Subcutaneous abdominal adipose tissue (tissue), 5 donors: ENCODE data around the gene LRRC8D.

Experiments
- H3K27ac ChIP-seq: one replicate; pipeline ENCODE4 v1.7.0; 2013; ENCODE audit warnings: low read depth, mild to moderate bottlenecking, inconsistent platforms, low read length, moderate library complexity
- H3K27me3 ChIP-seq, 5 donors: one replicate each; pipeline ENCODE4 v1.7.0; 2013; ENCODE audit warnings: low read length in 5 of 5, inconsistent platforms in 1 of 5; ENCODE audit not compliant: control insufficient read depth in 5 of 5, insufficient read depth in 4 of 5
- H3K36me3 ChIP-seq, 5 donors: one replicate each; pipeline ENCODE4 v1.7.0; 2013; ENCODE audit warnings: low read length in 5 of 5; ENCODE audit not compliant: control insufficient read depth in 5 of 5, insufficient read depth in 5 of 5
- H3K4me1 ChIP-seq, 5 donors: one replicate each; pipeline ENCODE4 v1.7.0; 2013; ENCODE audit warnings: low read length in 5 of 5, mild to moderate bottlenecking in 3 of 5, moderate library complexity in 1 of 5; ENCODE audit not compliant: control insufficient read depth in 5 of 5, insufficient read depth in 5 of 5
- H3K4me3 ChIP-seq, 5 donors: one replicate each; pipeline ENCODE4 v1.7.0; 2013; ENCODE audit warnings: low read length in 5 of 5, low read depth in 1 of 5
- H3K9ac ChIP-seq, 5 donors: one replicate each; pipeline ENCODE4 v1.7.0; 2013; ENCODE audit warnings: low read length in 5 of 5, mild to moderate bottlenecking in 4 of 5, moderate library complexity in 3 of 5
- H3K9me3 ChIP-seq, 5 donors: one replicate each; pipeline ENCODE4 v1.7.0; 2013; ENCODE audit warnings: low read length in 5 of 5; ENCODE audit not compliant: control insufficient read depth in 5 of 5
- donor health status: healthy.
- donor health status: healthy.
- donor health status: healthy.
- donor health status: healthy.
- donor health status: healthy.

LRRC8D gene

DNA sequence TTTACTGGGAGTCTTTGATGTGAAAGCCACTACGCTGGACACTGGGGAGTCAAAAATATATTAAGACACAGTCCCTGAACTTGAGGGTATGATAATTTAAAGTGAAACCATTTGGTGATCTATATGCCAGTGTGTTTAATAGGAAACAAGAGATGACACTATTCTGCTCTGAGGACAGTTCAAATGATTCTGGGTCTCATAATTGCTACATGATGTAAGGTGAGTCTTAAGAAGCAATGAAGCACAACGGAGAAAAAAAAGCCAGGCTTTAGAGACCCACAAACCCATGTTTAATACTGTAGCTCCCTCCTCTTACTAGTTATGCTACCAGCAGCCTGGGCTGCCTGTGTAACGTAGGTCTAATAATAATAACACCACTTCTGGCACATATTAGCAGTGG, 14.2 kb upstream of the LRRC8D start:
- Histone ChIP-seq H3K9me3 (no peaks in the 10 kb centered on the region), H3K9ac (no peak overlapping the region), H3K36me3 (no peaks in the 10 kb centered on the region), H3K4me3 (no peak overlapping the region), H3K27me3 (no peaks in the 10 kb centered on the region), H3K27ac (no peak overlapping the region), H3K4me1 (no peaks in the 10 kb centered on the region)

DNA sequence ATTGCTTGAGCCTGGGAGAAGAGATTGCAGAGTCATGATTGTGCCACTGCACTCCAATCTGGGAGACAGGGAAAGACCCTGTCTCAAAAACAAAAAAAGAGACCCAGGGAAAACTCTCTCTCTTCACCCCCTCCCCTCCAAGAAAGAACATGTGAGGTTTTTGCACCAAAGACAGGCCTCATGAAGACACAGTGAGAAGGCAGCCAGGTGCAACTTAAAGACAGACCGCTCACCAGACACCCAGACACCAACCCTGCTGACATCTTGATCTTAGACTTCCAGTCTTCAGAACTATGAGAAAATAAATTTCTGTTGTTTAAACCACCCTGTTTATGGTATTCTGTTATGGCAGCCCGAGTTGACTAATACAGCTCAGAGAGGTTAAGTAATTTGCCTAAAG, 13.3 kb upstream of the LRRC8D start:
- Histone ChIP-seq H3K9me3 (no peaks in the 10 kb centered on the region), H3K36me3 (no peaks in the 10 kb centered on the region), H3K27ac (no peak overlapping the region), H3K4me1 (no peaks in the 10 kb centered on the region), H3K27me3 (no peaks in the 10 kb centered on the region), H3K9ac (no peak overlapping the region), H3K4me3 (no peak overlapping the region)

DNA sequence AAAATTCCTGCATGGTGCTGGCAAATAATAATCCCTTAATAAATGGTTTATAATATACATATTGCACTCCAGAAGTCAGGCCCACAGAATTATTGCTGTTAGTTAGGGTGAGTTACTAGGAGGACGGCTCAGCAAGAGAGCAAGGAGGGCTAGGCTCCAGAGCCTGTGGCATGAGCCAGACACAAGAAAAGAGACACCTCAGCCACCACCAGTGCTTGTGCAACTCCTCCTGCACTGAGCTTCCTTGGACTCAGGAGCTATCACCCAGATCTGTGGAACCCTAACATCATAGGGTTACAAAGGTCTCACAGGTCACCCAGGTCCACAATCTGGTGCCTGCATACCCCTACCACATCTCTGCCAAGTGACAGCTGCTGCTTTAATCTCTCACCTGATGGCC, 12.8 kb upstream of the LRRC8D start:
- Histone ChIP-seq H3K4me1 (no peaks in the 10 kb centered on the region), H3K9ac (no peak overlapping the region), H3K27me3 (no peaks in the 10 kb centered on the region), H3K27ac (no peak overlapping the region), H3K9me3 (no peaks in the 10 kb centered on the region), H3K4me3 (no peak overlapping the region), H3K36me3 (no peaks in the 10 kb centered on the region)

DNA sequence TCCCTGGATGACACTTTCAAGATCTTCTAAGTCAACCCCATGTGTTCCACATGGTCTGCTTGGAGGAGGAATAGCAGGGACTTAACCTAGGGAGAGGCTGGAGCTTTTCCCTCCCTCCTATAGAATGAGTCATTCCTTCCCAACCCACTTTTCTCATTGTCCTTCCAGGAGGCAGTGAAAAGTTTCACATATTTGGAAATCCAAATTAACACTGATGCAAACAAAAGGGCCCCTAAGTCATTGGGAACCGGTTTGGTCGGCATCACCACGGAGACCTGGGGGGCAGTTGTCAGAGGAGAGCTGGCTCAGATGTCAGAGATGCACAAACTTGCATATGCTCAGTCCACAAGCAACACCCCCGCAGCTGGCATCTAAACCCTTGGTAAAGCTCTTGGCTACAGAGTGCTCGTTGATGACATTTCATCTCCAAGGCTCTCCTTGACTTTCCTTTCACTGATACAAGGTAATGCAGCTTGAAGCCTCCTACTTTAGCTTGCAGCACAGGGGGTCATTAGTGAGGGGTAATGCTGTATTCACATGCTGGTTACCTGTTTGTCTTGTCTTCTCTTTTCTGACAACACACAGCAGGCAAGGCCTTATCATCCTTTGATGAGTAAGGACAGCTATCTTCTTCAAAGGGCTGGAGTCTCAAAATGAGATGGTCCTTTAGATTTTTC, 12.3 kb upstream of the LRRC8D start:
- H3K36me3 ChIP-seq, result no peaks in the 10 kb centered on the region
- H3K9me3 ChIP-seq, result no peaks in the 10 kb centered on the region
- no peaks in the 10 kb centered on the region for H3K4me1 ChIP-seq
- H3K4me3 ChIP-seq, result no peak overlapping the region
- H3K27ac ChIP-seq, result no peak overlapping the region
- H3K9ac ChIP-seq, result no peak overlapping the region
- no peaks in the 10 kb centered on the region for H3K27me3 ChIP-seq

DNA sequence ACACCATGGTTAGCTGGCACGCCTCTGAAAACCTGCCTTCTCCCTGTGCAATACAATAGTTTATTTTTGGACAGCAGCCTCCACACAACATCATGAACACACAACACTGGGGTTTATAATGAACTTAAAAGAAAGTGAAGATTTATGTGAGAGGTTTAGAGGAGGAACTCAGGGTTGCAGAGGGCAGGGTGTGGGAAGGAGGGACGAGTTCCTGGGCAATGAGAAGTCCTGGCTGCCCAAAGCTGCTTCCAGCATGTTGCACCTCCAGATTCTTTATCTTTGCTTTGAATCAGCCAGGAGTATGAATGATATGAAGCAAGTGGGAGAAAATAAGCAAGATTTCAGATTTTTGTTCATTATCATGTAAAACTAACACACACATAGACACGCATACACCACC, 11.3 kb upstream of the LRRC8D start:
- H3K4me1 ChIP-seq, result no peaks in the 10 kb centered on the region
- H3K9me3 ChIP-seq, result no peaks in the 10 kb centered on the region
- H3K4me3 ChIP-seq, result no peak overlapping the region
- H3K27ac ChIP-seq, result no peak overlapping the region
- no peak overlapping the region for H3K9ac ChIP-seq
- no peaks in the 10 kb centered on the region for H3K27me3 ChIP-seq
- H3K36me3 ChIP-seq, result no peaks in the 10 kb centered on the region

DNA sequence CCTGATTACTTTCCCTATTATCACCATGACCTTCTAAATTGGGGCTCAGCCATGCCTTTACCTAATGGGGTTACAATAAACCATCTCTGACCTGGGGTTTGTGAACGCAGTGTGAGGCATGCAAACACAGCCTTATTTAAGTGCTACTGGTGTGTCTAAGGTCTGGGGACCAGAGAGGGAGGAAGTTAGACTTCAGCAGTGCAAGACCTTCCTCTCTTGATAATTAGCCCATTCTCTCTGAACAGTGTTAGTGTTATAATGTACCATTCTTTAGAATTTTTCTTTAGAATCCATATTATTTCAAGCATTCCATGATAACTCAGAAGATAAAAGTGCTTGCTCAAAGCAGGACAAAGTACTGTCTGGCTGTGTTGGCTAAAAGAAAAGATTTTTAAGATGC, 10.5 kb upstream of the LRRC8D start:
- no peak overlapping the region for H3K9ac ChIP-seq
- H3K27me3 ChIP-seq, result no peaks in the 10 kb centered on the region
- H3K4me1 ChIP-seq, result no peaks in the 10 kb centered on the region

DNA sequence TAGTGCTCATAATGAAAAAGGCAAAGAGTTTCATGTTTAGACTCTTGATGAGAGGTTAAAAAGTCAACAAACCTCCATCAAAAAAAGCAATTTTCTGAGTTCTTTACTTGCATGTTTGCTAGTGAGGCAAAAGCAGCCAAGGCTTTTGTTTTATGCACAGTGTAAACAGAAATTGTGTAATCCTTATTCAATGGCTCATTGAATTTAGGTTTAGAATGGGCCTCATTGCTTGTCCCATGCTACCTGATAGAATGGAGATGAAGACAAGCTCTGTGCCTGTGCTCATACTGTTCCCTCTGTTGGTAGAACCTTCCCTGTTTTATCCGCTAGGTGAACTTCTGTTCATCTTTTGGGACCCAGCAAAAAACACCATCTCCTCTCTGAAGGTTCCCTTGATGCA, 10.0 kb upstream of the LRRC8D start:
- Histone ChIP-seq H3K9me3 (no peaks in the 10 kb centered on the region), H3K27ac (no peak overlapping the region), H3K36me3 (no peaks in the 10 kb centered on the region), H3K9ac (no peak overlapping the region), H3K27me3 (no peaks in the 10 kb centered on the region), H3K4me1 (peaks cover 0 to 2% (median 0%) of the 10 kb centered on the region in 5 donors), H3K4me3 (no peak overlapping the region)

More for the DNA sequence above, 10.5 kb upstream of the LRRC8D start:
- no peak overlapping the region for H3K4me3 ChIP-seq
- no peak overlapping the region for H3K27ac ChIP-seq
- no peaks in the 10 kb centered on the region for H3K36me3 ChIP-seq
- H3K9me3 ChIP-seq, result no peaks in the 10 kb centered on the region

DNA sequence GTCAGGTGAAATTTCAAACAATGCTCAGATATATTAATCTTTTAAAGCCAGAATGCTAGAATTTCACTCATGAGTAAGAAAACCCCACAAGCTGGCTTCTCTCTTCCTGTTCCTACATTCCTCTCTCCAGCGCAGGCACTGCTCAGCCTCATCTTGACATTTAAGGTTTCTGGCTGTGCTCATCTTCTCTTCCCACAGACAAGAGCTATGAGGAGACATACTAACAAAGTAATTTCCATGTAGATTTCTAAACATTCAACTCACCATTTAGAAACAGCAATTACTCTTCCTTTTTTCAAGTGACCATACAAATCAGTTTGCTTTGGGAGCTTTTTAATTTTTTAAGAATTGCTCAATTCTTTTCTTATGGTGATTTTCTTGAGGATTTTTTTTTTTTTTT, 7.8 kb upstream of the LRRC8D start:
- no peak overlapping the region for H3K9ac ChIP-seq
- peaks cover 0 to 4% (median 0%) of the 10 kb centered on the region in 5 donors for H3K4me1 ChIP-seq
- H3K27ac ChIP-seq, result no peak overlapping the region
- no peaks in the 10 kb centered on the region for H3K27me3 ChIP-seq
- H3K9me3 ChIP-seq, result no peaks in the 10 kb centered on the region
- H3K4me3 ChIP-seq, result no peak overlapping the region
- H3K36me3 ChIP-seq, result no peaks in the 10 kb centered on the region

DNA sequence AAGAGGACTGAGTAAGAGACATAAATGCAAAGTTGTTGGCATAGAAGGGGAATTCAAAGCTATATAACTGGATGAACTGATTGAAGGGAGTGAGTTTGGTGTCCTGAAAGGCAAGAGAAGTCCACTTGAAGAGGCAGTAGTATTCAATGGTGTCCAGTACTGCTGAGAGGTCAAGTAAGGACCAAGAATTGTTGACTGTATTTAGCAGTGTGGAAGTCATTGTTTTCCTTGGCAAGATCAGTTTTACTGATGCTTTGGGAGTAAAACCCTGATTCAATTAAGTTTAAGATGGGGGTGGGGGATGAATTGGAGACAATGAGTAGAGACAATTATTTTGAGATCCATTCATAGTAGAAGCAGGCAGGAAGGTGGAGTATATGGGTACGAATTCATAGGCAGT, 5.8 kb upstream of the LRRC8D start:
- Histone ChIP-seq H3K36me3 (no peaks in the 10 kb centered on the region), H3K9me3 (no peaks in the 10 kb centered on the region), H3K4me1 (peaks cover 0 to 9% (median under 1%) of the 10 kb centered on the region in 5 donors), H3K4me3 (no peak overlapping the region), H3K27me3 (no peaks in the 10 kb centered on the region), H3K9ac (no peak overlapping the region), H3K27ac (no peak overlapping the region)

DNA sequence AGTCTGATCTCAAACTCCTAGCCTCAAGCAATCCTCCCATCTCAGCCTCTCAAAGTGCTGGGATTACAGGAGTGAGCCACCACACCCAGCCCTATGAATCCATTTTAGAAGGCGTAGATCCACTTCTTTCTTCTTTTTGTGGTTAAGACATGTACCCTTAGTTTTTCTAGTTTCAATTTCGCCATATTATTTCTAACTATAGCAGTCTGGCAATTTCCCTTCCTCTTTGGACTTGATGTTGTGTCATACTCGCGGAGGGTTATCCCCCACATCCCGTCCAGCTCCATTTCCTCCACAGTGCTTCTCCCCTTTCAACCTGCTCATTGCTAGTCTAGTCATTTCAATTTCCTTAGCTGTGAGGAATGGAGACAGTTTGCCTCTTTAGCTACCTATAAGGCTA, 5.2 kb upstream of the LRRC8D start:
- Histone ChIP-seq H3K9ac (no peak overlapping the region), H3K27ac (no peak overlapping the region), H3K27me3 (no peaks in the 10 kb centered on the region), H3K4me3 (no peak overlapping the region), H3K4me1 (peaks cover 2 to 14% (median 6%) of the 10 kb centered on the region in 5 donors), H3K36me3 (no peaks in the 10 kb centered on the region), H3K9me3 (no peaks in the 10 kb centered on the region)

DNA sequence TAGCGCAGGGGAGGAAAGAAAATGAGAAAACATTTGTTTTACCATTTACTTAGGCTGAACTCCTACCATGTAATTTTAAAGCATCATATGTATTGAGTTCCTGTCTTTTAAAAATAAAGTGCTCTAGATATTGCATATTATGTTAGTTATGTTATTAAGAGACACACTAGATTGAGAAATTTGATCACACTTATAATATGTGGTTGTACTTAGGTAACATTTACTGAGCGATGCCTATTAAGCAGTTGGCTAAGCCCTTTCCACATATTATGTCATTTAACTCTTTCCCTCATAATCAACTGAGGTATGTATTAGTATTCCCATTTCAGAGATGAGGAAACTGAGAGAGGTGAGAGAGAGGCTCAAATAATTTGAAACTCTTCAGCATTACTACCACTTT, 4.5 kb upstream of the LRRC8D start:
- peaks cover 2 to 17% (median 8%) of the 10 kb centered on the region in 5 donors for H3K4me1 ChIP-seq
- H3K9ac ChIP-seq, result no peak overlapping the region
- no peaks in the 10 kb centered on the region for H3K36me3 ChIP-seq
- H3K9me3 ChIP-seq, result no peaks in the 10 kb centered on the region
- no peak overlapping the region for H3K4me3 ChIP-seq
- no peaks in the 10 kb centered on the region for H3K27me3 ChIP-seq
- H3K27ac ChIP-seq, result no peak overlapping the region
